Nephron progenitor cell (in vitro differentiated cells): ENCODE measurements around the gene IGSF6.

Source experiments
- DNase-seq: peaks from one replicate; pipeline ENCODE4 v3.0.0; 2021
- H3K27ac Mint-ChIP-seq: 2 replicates; pipeline ENCODE4 v1.8.0; 2021; ENCODE audit warnings: mild to moderate bottlenecking, moderate library complexity, mixed read lengths
- H3K27me3 Mint-ChIP-seq: 2 replicates; pipeline ENCODE4 v1.8.0; 2021; ENCODE audit warnings: mild to moderate bottlenecking, low read depth, mixed read lengths; ENCODE audit not compliant: poor library complexity
- H3K36me3 Mint-ChIP-seq: 2 replicates; pipeline ENCODE4 v1.8.0; 2021; ENCODE audit warnings: low read depth, mixed read lengths
- H3K4me1 Mint-ChIP-seq: 2 replicates; pipeline ENCODE4 v1.8.0; 2021; ENCODE audit warnings: mixed read lengths
- H3K4me3 Mint-ChIP-seq: 2 replicates; pipeline ENCODE4 v1.8.0; 2021; ENCODE audit warnings: mild to moderate bottlenecking, moderate library complexity, mixed read lengths
- H3K9me3 Mint-ChIP-seq: 2 replicates; pipeline ENCODE4 v1.8.0; 2021; ENCODE audit warnings: mild to moderate bottlenecking, moderate library complexity, mixed read lengths
- CTCF ChIP-seq: fragments of 200-600 bp; sonication (generic); IDR thresholded peaks from 2 replicates; pipeline ENCODE4 v1.5.0; 2021; ENCODE audit warnings: antibody characterized with exemption

IGSF6 gene

GRCh38 chr16:21589551-21589950, 62.9 kb downstream of the IGSF6 start:
- Mint-ChIP-seq H3K4me1 (peaks cover 4% of the 10 kb centered on the region), H3K4me3 (no peak overlapping the region), H3K27ac (no peak overlapping the region), H3K9me3 (no peaks in the 10 kb centered on the region), H3K36me3 (no peaks in the 10 kb centered on the region), H3K27me3 (peaks cover 18% of the 10 kb centered on the region)
- no peak for TF ChIP-seq CTCF
- no peak for DNase-seq
